Ovary (tissue), 3 donors: ENCODE data around the gene LGALS7B.

Source experiments
- EP300 ChIP-seq: sonication (generic); formaldehyde crosslinking; IDR thresholded peaks from one replicate; pipeline ENCODE4 v1.6.1; 2017; ENCODE audit warnings: antibody characterized with exemption
- TF ChIP-seq, protein P1 (sequence below), 3 donors: fragments of 450-650 bp in 2 of 3; fragments of 200-600 bp in 1 of 3; IDR thresholded peaks; one replicate each; pipeline versions ENCODE4 v1.5.1 to v1.8.0; 2016 to 2022; ENCODE audit warnings: antibody characterized with exemption in 3 of 3, mild to moderate bottlenecking in 1 of 3
- donor health status: DM: no; HTN: no; CAD: no.

DNA sequence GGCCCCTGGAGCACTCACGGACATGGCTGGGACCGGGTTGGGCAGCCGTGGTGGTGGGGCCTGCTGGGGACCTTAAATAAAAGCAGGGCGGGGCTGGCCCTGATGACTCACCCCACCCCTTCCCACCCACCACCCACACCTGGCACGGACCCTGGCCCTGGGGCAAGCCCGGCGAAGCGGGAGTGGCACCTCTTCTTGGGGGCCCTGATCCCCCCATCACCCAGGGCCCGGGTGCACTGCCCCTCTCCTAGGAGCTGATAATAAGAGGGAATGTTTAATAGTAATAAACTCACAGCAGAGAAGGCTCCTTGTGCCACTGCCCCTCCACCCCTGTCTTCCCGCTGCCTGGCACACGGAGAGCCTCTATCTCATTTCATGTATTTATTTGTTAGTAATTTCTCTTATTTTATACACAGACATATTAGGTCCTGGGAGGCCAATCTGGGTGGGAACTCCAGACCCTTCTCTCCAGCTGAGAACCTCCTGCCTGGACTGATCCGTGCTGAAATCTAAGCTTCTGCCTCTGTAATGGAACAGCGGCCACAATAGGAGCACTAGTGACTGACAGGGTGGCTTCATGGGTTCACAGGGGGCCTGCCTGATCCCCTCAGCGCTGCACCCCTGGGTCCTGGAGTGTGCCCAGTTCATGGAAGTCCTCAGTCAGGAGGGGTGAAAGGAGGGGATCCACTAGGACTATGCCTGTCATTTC, 15.4 kb upstream of the LGALS7B start, which contains the start of gene LGALS7:
- no peak for TF ChIP-seq EP300
- TF ChIP-seq, protein P1, sequence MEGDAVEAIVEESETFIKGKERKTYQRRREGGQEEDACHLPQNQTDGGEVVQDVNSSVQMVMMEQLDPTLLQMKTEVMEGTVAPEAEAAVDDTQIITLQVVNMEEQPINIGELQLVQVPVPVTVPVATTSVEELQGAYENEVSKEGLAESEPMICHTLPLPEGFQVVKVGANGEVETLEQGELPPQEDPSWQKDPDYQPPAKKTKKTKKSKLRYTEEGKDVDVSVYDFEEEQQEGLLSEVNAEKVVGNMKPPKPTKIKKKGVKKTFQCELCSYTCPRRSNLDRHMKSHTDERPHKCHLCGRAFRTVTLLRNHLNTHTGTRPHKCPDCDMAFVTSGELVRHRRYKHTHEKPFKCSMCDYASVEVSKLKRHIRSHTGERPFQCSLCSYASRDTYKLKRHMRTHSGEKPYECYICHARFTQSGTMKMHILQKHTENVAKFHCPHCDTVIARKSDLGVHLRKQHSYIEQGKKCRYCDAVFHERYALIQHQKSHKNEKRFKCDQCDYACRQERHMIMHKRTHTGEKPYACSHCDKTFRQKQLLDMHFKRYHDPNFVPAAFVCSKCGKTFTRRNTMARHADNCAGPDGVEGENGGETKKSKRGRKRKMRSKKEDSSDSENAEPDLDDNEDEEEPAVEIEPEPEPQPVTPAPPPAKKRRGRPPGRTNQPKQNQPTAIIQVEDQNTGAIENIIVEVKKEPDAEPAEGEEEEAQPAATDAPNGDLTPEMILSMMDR (IDR thresholded peaks at IDR 0.05), result no peak
